ENCODE results near the gene TPM4.
A peak's percentile ranks its signal among the peaks of the same experiment; 100 is the strongest.

GRCh38 chr19:16111909-16112752 is 35.8 kb downstream of the TPM4 start:
- TF ChIP-seq TAF1 (IDR thresholded peaks at IDR 0.05; ENCODE audit: low read depth): peak; percentile 98; the same call in 1 of the 2 replicates
- TF ChIP-seq YY1 (IDR thresholded peaks at IDR 0.05; ENCODE audit: low read depth): no peak
- TF ChIP-seq NFIC (IDR thresholded peaks at IDR 0.05): no peak
- TF ChIP-seq, protein P1, sequence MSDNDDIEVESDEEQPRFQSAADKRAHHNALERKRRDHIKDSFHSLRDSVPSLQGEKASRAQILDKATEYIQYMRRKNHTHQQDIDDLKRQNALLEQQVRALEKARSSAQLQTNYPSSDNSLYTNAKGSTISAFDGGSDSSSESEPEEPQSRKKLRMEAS (IDR thresholded peaks at IDR 0.05): peak; percentile 53
- no peak for TF ChIP-seq TEAD4 (IDR thresholded peaks at IDR 0.05)
- no peak for TF ChIP-seq FOXM1 (IDR thresholded peaks at IDR 0.05; ENCODE audit: borderline replicate concordance, low read depth)
- no peak for TF ChIP-seq CREB1 (IDR thresholded peaks at IDR 0.05; ENCODE audit: low read depth)
